ENCODE measurements around the gene NFE2L2. TPM values are rescaled to one million over a fixed set of nuclear protein-coding genes. Genes with fewer than 3 reads are reported as not detected.
A peak's percentile ranks its signal among the peaks of the same experiment; 100 is the strongest.

The NFE2L2 gene
- total and polyA plus RNA-seq, 2 donors (not counting 1 experiment from before 2014, with no cell fraction given), result 16.8 to 93.6 TPM

GRCh38 chr2:177262958-177263450 lies 1.5 kb downstream of the NFE2L2 start:
- POLR2A ChIA-PET, result interaction anchor here (1.0 to 4.0 kb wide), 11 partner anchors 16 to 129 kb away, joined by 3 to 66 read pairs (median 7); partner anchors contain the start of genes AGPS and HNRNPA3
- peaks cover 56% of the 10 kb centered on the region for H3K4me1 Mint-ChIP-seq
- H3K79me2 ChIP-seq (ENCODE audit: control insufficient read depth, insufficient read depth, low read length), result peaks cover 62% of the 10 kb centered on the region
- no peaks in the 10 kb centered on the region for H3K27me3 Mint-ChIP-seq
- peak overlapping the region; percentile 98 for H3K27ac Mint-ChIP-seq
- CTCF ChIA-PET, result interaction anchor here (0.6 to 5.8 kb wide), 34 partner anchors 8 to 153 kb away, joined by 3 to 195 read pairs (median 6); partner anchors contain the start of genes AGPS and HNRNPA3
- TF ChIP-seq CTCF (IDR thresholded peaks at IDR 0.05), result no peak
- no peak for TF ChIP-seq EZH2 (IDR thresholded peaks at IDR 0.05; ENCODE audit: borderline replicate concordance, insufficient read depth, low read depth, low read length, poor library complexity, severe bottlenecking)
- peak overlapping the region; percentile 98 for H3K4me3 Mint-ChIP-seq
- H3K9ac ChIP-seq (ENCODE audit: low read length), result peak overlapping the region; percentile 99
- peak overlapping the region; percentile 67 to 97 (median 92) for H3K4me3 ChIP-seq (ENCODE audit: control extremely low read depth in 1 of 5, extremely low read depth in 1 of 5, insufficient read depth in 1 of 5, low read depth in 2 of 5, low read length in 4 of 5)
- peak overlapping the region; percentile 91 for H3K4me2 ChIP-seq (replicated peaks; ENCODE audit: low read depth, low read length, poor library complexity, severe bottlenecking)
- DNase-seq (no peak), ATAC-seq (ENCODE audit: low read depth) (no peak)
- peaks cover 0 to 3% of the 10 kb centered on the region in 2 experiments for H3K36me3 ChIP-seq (replicated peaks in 1 of 2; ENCODE audit: control extremely low read depth in 1 of 2, control insufficient read depth in 1 of 2, extremely low read depth in 1 of 2, insufficient read depth in 2 of 2, low read length in 1 of 2)
- H3K27ac ChIP-seq (ENCODE audit: low read length in 2 of 2), result peak overlapping the region; percentile 99 to 100
- H3K4me1 ChIP-seq (ENCODE audit: control insufficient read depth in 2 of 2, insufficient read depth in 2 of 2, low read length in 2 of 2), result peaks cover 34 to 35% of the 10 kb centered on the region in 2 donors
- H4K20me1 ChIP-seq (ENCODE audit: control insufficient read depth, insufficient read depth, low read length, poor library complexity, severe bottlenecking), result peaks cover 42% of the 10 kb centered on the region
- H3K9me3 ChIP-seq (ENCODE audit: control extremely low read depth in 1 of 3, control insufficient read depth in 2 of 3, insufficient read depth in 1 of 3, low read length in 2 of 3), result peaks cover 0 to 2% (median 0%) of the 10 kb centered on the region in 3 donors
- peak overlapping the region; percentile 17 for H2AFZ ChIP-seq (ENCODE audit: insufficient read depth, low read depth, low read length, poor library complexity, severe bottlenecking)
- H3K9me3 Mint-ChIP-seq (ENCODE audit: insufficient read depth), result peaks cover 2% of the 10 kb centered on the region
- intact Hi-C loops (cut with micrococcal nuclease), result loop anchor here (1.0 to 5.0 kb wide), 7 partner anchors 23 to 154 kb away; partner anchors contain the start of genes AGPS and HNRNPA3
- no peaks in the 10 kb centered on the region for H3K27me3 ChIP-seq (replicated peaks in 1 of 4; ENCODE audit: control extremely low read depth in 1 of 4, control insufficient read depth in 3 of 4, insufficient read depth in 4 of 4, low read length in 3 of 4)
- 4% methylated on average over 2 of the region's 6 CpGs for WGBS (ENCODE audit: insufficient coverage)

- Mint-ChIP-seq H3K9me3 (ENCODE audit: insufficient read depth) (peaks cover 2% of the 10 kb centered on the region), H3K4me3 (peak overlapping the region; percentile 98), H3K27me3 (no peaks in the 10 kb centered on the region), H3K27ac (peak overlapping the region; percentile 38), H3K4me1 (peaks cover 60% of the 10 kb centered on the region)
- H3K27me3 ChIP-seq (replicated peaks in 1 of 4; ENCODE audit: control extremely low read depth in 1 of 4, control insufficient read depth in 3 of 4, insufficient read depth in 4 of 4, low read length in 3 of 4), result no peaks in the 10 kb centered on the region
- peaks cover 38 to 43% of the 10 kb centered on the region in 2 donors for H3K4me1 ChIP-seq (ENCODE audit: control insufficient read depth in 2 of 2, insufficient read depth in 2 of 2, low read length in 2 of 2)
- no peak for TF ChIP-seq CTCF (IDR thresholded peaks at IDR 0.05)
- no peak for TF ChIP-seq EZH2 (IDR thresholded peaks at IDR 0.05; ENCODE audit: borderline replicate concordance, insufficient read depth, low read depth, low read length, poor library complexity, severe bottlenecking)
- no CpG with 5 or more reads among the region's 2 CpGs for WGBS (ENCODE audit: insufficient coverage)
- no peak for ATAC-seq (ENCODE audit: low read depth)
- H4K20me1 ChIP-seq (ENCODE audit: control insufficient read depth, insufficient read depth, low read length, poor library complexity, severe bottlenecking), result peaks cover 51% of the 10 kb centered on the region
- H3K27ac ChIP-seq (ENCODE audit: low read length in 2 of 2), result peak overlapping the region in 1 of 2 donors; percentile 100
- no peak overlapping the region for H2AFZ ChIP-seq (ENCODE audit: insufficient read depth, low read depth, low read length, poor library complexity, severe bottlenecking)
- H3K4me3 ChIP-seq (ENCODE audit: control extremely low read depth in 1 of 5, extremely low read depth in 1 of 5, insufficient read depth in 1 of 5, low read depth in 2 of 5, low read length in 4 of 5), result peak overlapping the region; percentile 21 to 97 (median 92)
- DNase-seq, result no peak
- peak overlapping the region; percentile 91 for H3K4me2 ChIP-seq (replicated peaks; ENCODE audit: low read depth, low read length, poor library complexity, severe bottlenecking)
- ChIA-PET POLR2A (no interaction called here), CTCF (interaction anchor here (1.4 to 5.8 kb wide), 6 partner anchors 7 to 71 kb away, joined by 3 to 126 read pairs (median 31); no protein-coding TSS in a partner anchor)
- peak overlapping the region; percentile 99 for H3K9ac ChIP-seq (ENCODE audit: low read length)
- intact Hi-C loops (cut with micrococcal nuclease), result loop anchor here (5.0 kb wide), 2 partner anchors 130 to 155 kb away; partner anchors contain the start of gene AGPS
- H3K79me2 ChIP-seq (ENCODE audit: control insufficient read depth, insufficient read depth, low read length), result peaks cover 64% of the 10 kb centered on the region
- H3K9me3 ChIP-seq (ENCODE audit: control extremely low read depth in 1 of 3, control insufficient read depth in 2 of 3, insufficient read depth in 1 of 3, low read length in 2 of 3), result peaks cover 0 to 4% (median 0%) of the 10 kb centered on the region in 3 donors
- H3K36me3 ChIP-seq (replicated peaks in 1 of 2; ENCODE audit: control extremely low read depth in 1 of 2, control insufficient read depth in 1 of 2, extremely low read depth in 1 of 2, insufficient read depth in 2 of 2, low read length in 1 of 2), result peaks cover 0 to 4% of the 10 kb centered on the region in 2 experiments
Observed at GRCh38 chr2:177262092-177262491, 2.4 kb downstream of the NFE2L2 start.
